ENCODE results near the gene FAM200C. TPM values are rescaled to one million over a fixed set of nuclear protein-coding genes. Genes with fewer than 3 reads are reported as not detected.

The FAM200C gene
- total and polyA plus RNA-seq, 10 of the 15 experiments (the other 5 are each of a cell fraction or from before 2014, with no cell fraction given), result 1.0 to 5.4 (median 2.2) TPM

GRCh38 chr5:160432787-160433186 lies 32.9 kb upstream of the FAM200C start:
- CTCF ChIA-PET, result interaction anchor here (0.8 to 1.6 kb wide), 3 partner anchors 9 to 10 kb away, joined by 4 to 10 read pairs (median 4); no protein-coding TSS in a partner anchor
- BruUV-seq (replicated peaks), result no TSS peak
- ATAC-seq (no peak), DNase-seq (ENCODE audit: low read depth, low spot score) (no peak), FAIRE-seq (no peak)
- in situ Hi-C loops (cut with MboI), result loop anchor here (10.0 kb wide), 2 partner anchors 352 to 1112 kb away; partner anchors contain the start of gene GABRB2
- POLR2A ChIA-PET, result interaction anchor here (0.5 to 4.7 kb wide), 3 partner anchors 10 to 35 kb away, joined by 3 to 45 read pairs (median 6); partner anchors contain the start of gene PTTG1
- no peaks in the 10 kb centered on the region for H3K27me3 ChIP-seq (replicated peaks in 1 of 2; ENCODE audit: control insufficient read depth in 2 of 2, insufficient read depth in 2 of 2, low read length in 1 of 2)
- peaks cover 31% of the 10 kb centered on the region for H3K4me1 ChIP-seq (ENCODE audit: control insufficient read depth, insufficient read depth, low read length)
- peaks cover 0 to under 1% of the 10 kb centered on the region in 2 experiments; a peak in 1 of 4 replicates for H3K36me3 ChIP-seq (ENCODE audit: control insufficient read depth in 2 of 2, insufficient read depth in 2 of 2, low read length in 1 of 2)
- intact Hi-C loops (cut with micrococcal nuclease; ENCODE audit: unreplicated experiment), result loop anchor here (10.0 kb wide), 2 partner anchors 212 to 532 kb away; no protein-coding TSS in a partner anchor
- no peaks in the 10 kb centered on the region for H3K9me3 ChIP-seq (replicated peaks; ENCODE audit: control insufficient read depth, insufficient read depth, low read length)
- H3K9ac ChIP-seq (ENCODE audit: control insufficient read depth, insufficient read depth, low read length), result no peak overlapping the region
- TF ChIP-seq POLR2A (IDR thresholded peaks at IDR 0.05; ENCODE audit: low read depth, low read length), result no peak
- TF ChIP-seq CHD4 (IDR thresholded peaks at IDR 0.05), result no peak
- TF ChIP-seq MAX (IDR thresholded peaks at IDR 0.05; ENCODE audit: low read depth, low read length), result no peak
- TF ChIP-seq ZNF274 (IDR thresholded peaks at IDR 0.05; ENCODE audit: insufficient read depth, insufficient read length), result no peak
- TF ChIP-seq ASH2L (IDR thresholded peaks at IDR 0.05; ENCODE audit: borderline replicate concordance, low read depth), result no peak
- no peak for TF ChIP-seq TARDBP (IDR thresholded peaks at IDR 0.05; ENCODE audit: borderline replicate concordance)
- no peak for TF ChIP-seq HDAC6 (IDR thresholded peaks at IDR 0.05; ENCODE audit: unreplicated experiment)
- TF ChIP-seq FOS (IDR thresholded peaks at IDR 0.05; ENCODE audit: borderline replicate concordance, extremely low read depth, insufficient read length), result no peak
- TF ChIP-seq USF2 (IDR thresholded peaks at IDR 0.05; ENCODE audit: borderline replicate concordance, low read depth, low read length), result no peak
- TF ChIP-seq NR2C1 (IDR thresholded peaks at IDR 0.05), result no peak
- TF ChIP-seq, protein P1, sequence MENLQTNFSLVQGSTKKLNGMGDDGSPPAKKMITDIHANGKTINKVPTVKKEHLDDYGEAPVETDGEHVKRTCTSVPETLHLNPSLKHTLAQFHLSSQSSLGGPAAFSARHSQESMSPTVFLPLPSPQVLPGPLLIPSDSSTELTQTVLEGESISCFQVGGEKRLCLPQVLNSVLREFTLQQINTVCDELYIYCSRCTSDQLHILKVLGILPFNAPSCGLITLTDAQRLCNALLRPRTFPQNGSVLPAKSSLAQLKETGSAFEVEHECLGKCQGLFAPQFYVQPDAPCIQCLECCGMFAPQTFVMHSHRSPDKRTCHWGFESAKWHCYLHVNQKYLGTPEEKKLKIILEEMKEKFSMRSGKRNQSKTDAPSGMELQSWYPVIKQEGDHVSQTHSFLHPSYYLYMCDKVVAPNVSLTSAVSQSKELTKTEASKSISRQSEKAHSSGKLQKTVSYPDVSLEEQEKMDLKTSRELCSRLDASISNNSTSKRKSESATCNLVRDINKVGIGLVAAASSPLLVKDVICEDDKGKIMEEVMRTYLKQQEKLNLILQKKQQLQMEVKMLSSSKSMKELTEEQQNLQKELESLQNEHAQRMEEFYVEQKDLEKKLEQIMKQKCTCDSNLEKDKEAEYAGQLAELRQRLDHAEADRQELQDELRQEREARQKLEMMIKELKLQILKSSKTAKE (IDR thresholded peaks at IDR 0.05; ENCODE audit: low read depth, poor library complexity, severe bottlenecking), result no peak
- TF ChIP-seq CBX3 (IDR thresholded peaks at IDR 0.05; ENCODE audit: borderline replicate concordance, low read depth), result no peak
- TF ChIP-seq TAF1 (IDR thresholded peaks at IDR 0.05; ENCODE audit: borderline replicate concordance, low read depth, low read length), result no peak
- no peak for TF ChIP-seq MTA3 (IDR thresholded peaks at IDR 0.05; ENCODE audit: borderline replicate concordance, low read length)
- no peak for TF ChIP-seq TBL1XR1 (IDR thresholded peaks at IDR 0.05; ENCODE audit: low read depth, low read length)
- TF ChIP-seq NFYA (IDR thresholded peaks at IDR 0.05; ENCODE audit: borderline replicate concordance, low read depth, low read length), result no peak
- TF ChIP-seq MTA2 (IDR thresholded peaks at IDR 0.05; ENCODE audit: low read depth), result no peak
- 91% methylated on average over 7 of the region's 7 CpGs for WGBS (ENCODE audit: insufficient coverage, insufficient replicate concordance, low lambda C conversion rate, missing lambda C conversion rate)
- SMC1A ChIA-PET (ENCODE audit: uncharacterized antibody, unreplicated experiment), result interaction anchor here (0.9 to 4.7 kb wide), 5 partner anchors 9 to 45 kb away, joined by 3 to 61 read pairs (median 7); partner anchors contain the start of genes PTTG1 and SLU7
- H3K4me3 ChIP-seq, result no peak overlapping the region
- H4K20me1 ChIP-seq (ENCODE audit: control insufficient read depth, insufficient read depth), result no peaks in the 10 kb centered on the region
- RAD21 ChIA-PET (ENCODE audit: unreplicated experiment), result interaction anchor here (0.8 to 3.5 kb wide), 6 partner anchors 9 to 35 kb away, joined by 3 to 32 read pairs (median 4); partner anchors contain the start of genes PTTG1 and SLU7
- H2AFZ ChIP-seq (ENCODE audit: control insufficient read depth, low read depth, low read length), result no peak overlapping the region
- no peak overlapping the region for H3K27ac ChIP-seq (ENCODE audit: control insufficient read depth, insufficient read depth)
- no peaks in the 10 kb centered on the region; the same call in 1 of the 2 replicates for H3K79me2 ChIP-seq (ENCODE audit: control insufficient read depth, insufficient read depth, low read length)
- no peak overlapping the region for H3K4me2 ChIP-seq (ENCODE audit: control insufficient read depth, insufficient read depth)
